Transverse colon (tissue), 4 donors: ENCODE data around the gene LRP1. TPM values are rescaled to one million over a fixed set of nuclear protein-coding genes. Genes with fewer than 3 reads are reported as not detected.
A peak's percentile ranks its signal among the peaks of the same experiment; 100 is the strongest.

Source experiments
- DNase-seq: peaks from one replicate; pipeline ENCODE4 v3.0.0-alpha.2; 2019
- H3K27ac ChIP-seq, 4 donors: fragments of 200-600 bp; sonication (generic); 2 replicates each; pipeline ENCODE4 v1.5.1; 2016 to 2018; ENCODE audit warnings: inconsistent platforms in 4 of 4
- H3K27me3 ChIP-seq: fragments of 200-600 bp; sonication (generic); 2 replicates; pipeline ENCODE4 v1.5.1; 2017; ENCODE audit warnings: inconsistent platforms
- H3K36me3 ChIP-seq, 4 donors: fragments of 200-600 bp; sonication (generic); 2 replicates each; pipeline ENCODE4 v1.5.1; 2017 to 2019; ENCODE audit warnings: inconsistent platforms in 4 of 4
- H3K4me1 ChIP-seq, 4 donors: fragments of 200-600 bp; sonication (generic); 2 replicates each; pipeline ENCODE4 v1.5.1; 2017 to 2020; ENCODE audit warnings: inconsistent platforms in 4 of 4
- H3K4me3 ChIP-seq, 4 donors: fragments of 200-600 bp; sonication (generic); 1 replicate in 1 of 4; 2 replicates in 3 of 4; pipeline versions ENCODE4 v1.5.1 to v1.6.1; 2017 to 2019; ENCODE audit warnings: inconsistent platforms in 4 of 4
- H3K9me3 ChIP-seq, 2 donors: fragments of 200-600 bp; sonication (generic); 2 replicates each; pipeline ENCODE4 v1.5.1; 2017 to 2019; ENCODE audit warnings: inconsistent platforms in 2 of 2
- CTCF ChIP-seq, 5 experiments: fragments of 200-600 bp in 3 of 5; fragments of 450-650 bp in 2 of 5; sonication (generic) in 3 of 5; IDR thresholded peaks; 1 replicate in 2 of 5; 2 replicates in 3 of 5; pipeline ENCODE4 v1.5.1; 2016 to 2017; ENCODE audit warnings: antibody characterized with exemption in 5 of 5, inconsistent platforms in 3 of 5, mild to moderate bottlenecking in 2 of 5, moderate library complexity in 1 of 5
- EP300 ChIP-seq: sonication (generic); formaldehyde crosslinking; IDR thresholded peaks from one replicate; pipeline ENCODE4 v1.6.1; 2017; ENCODE audit warnings: antibody characterized with exemption, low read depth
- POLR2A ChIP-seq: fragments of 450-650 bp; IDR thresholded peaks from one replicate; pipeline ENCODE4 v1.6.1; 2016; ENCODE audit warnings: antibody characterized with exemption, mild to moderate bottlenecking, moderate library complexity
- POLR2AphosphoS5 ChIP-seq, 3 donors: sonication (generic); formaldehyde crosslinking; IDR thresholded peaks; one replicate each; pipeline ENCODE4 v1.6.1; 2016; ENCODE audit warnings: antibody characterized with exemption in 3 of 3
- WGBS, 2 donors: methylation state at CpG; one replicate each; pipeline ENCODE4 v1.1.5; 2018; ENCODE audit warnings: low coverage in 1 of 2; 5-methylcytosine and 5-hydroxymethylcytosine counted together
- in situ Hi-C, 4 donors: fragments of 200-750 bp; cut with MboI; loops; one replicate each; pipeline versions ENCODE4 v1.15.0 to v1.15.1; 2017; ENCODE audit warnings: low sequenced_read_pairs in 3 of 4, low pct_ligation_motif_present in 1 of 4, low pct_unique_long_range_greater_than_20kb in 1 of 4
- intact Hi-C: fragments of 100-400 bp; cut with DNase I; formaldehyde crosslinking; loops from one replicate; pipeline ENCODE4 v1.15.1; 2023; ENCODE audit warnings: low total_unique reads
- total RNA-seq, 4 donors: library from RNA; depleted of rRNA; stranded (reverse); fragments of >200 nt; gene quantifications; one replicate each; pipeline ENCODE4 v1.1.0, GENCODE V29; 2016

The LRP1 gene
- total RNA-seq, 4 donors from 2014 or later = 94.3 to 248 (median 199) TPM

- no peak for DNase-seq
- Histone ChIP-seq H3K27ac (no peak overlapping the region), H3K9me3 (no peaks in the 10 kb centered on the region), H3K4me1 (peaks cover 26 to 45% (median 41%) of the 10 kb centered on the region in 4 donors), H3K27me3 (peaks cover 68% of the 10 kb centered on the region), H3K36me3 (peaks cover 0 to 16% (median 0%) of the 10 kb centered on the region in 4 donors), H3K4me3 (no peak overlapping the region)
- intact Hi-C loops = no loop called here
- 26% methylated on average over 9 of the region's 9 CpGs; no CpG with 5 or more reads in 1 of the 2 donors for WGBS, 2 donors
- TF ChIP-seq EP300 (no peak), POLR2AphosphoS5 (IDR thresholded peaks at IDR 0.05) (no peak), POLR2A (no peak)
- in situ Hi-C loops = no loop called here
Observed at GRCh38 chr12:57236925-57237595, 108.8 kb downstream of the LRP1 start.

GRCh38 chr12:57237596-57237931 lies 109.3 kb downstream of the LRP1 start:
- intact Hi-C loops = no loop called here
- DNase-seq = no peak

GRCh38 chr12:57237932-57238853 lies 109.9 kb downstream of the LRP1 start:
- Histone ChIP-seq H3K36me3 (peaks cover 0 to 9% (median 0%) of the 10 kb centered on the region in 4 donors), H3K9me3 (no peaks in the 10 kb centered on the region), H3K27me3 (peaks cover 79% of the 10 kb centered on the region), H3K4me3 (peak overlapping the region; percentile 11 to 50 (median 21)), H3K4me1 (peaks cover 34 to 57% (median 52%) of the 10 kb centered on the region in 4 donors), H3K27ac (peak overlapping the region in 2 of 4 donors; percentile 6 to 42)
- in situ Hi-C loops (no loop called here), intact Hi-C loops (no loop called here)
- TF ChIP-seq EP300 (no peak), POLR2A (no peak), CTCF (IDR thresholded peaks at IDR 0.05) (no peak), POLR2AphosphoS5 (IDR thresholded peaks at IDR 0.05) (no peak)
- WGBS, 2 donors = 2% methylated on average over 63 of the region's 63 CpGs; no CpG with 5 or more reads in 1 of the 2 donors
- peak; percentile 29 for DNase-seq

More at GRCh38 chr12:57237596-57237931, 109.3 kb downstream of the LRP1 start:
- Histone ChIP-seq H3K9me3 (no peaks in the 10 kb centered on the region), H3K27me3 (peaks cover 73% of the 10 kb centered on the region), H3K4me1 (peaks cover 29 to 50% (median 45%) of the 10 kb centered on the region in 4 donors), H3K4me3 (no peak overlapping the region), H3K27ac (no peak overlapping the region), H3K36me3 (peaks cover 0 to 15% (median 0%) of the 10 kb centered on the region in 4 donors)
- no peak for TF ChIP-seq CTCF (IDR thresholded peaks at IDR 0.05)
- TF ChIP-seq POLR2A = no peak
- TF ChIP-seq POLR2AphosphoS5 (IDR thresholded peaks at IDR 0.05) = no peak
- TF ChIP-seq EP300 = no peak
- 32 to 48% methylated on average over 3 to 5 of the region's 5 CpGs for WGBS, 2 donors
- in situ Hi-C loops = no loop called here

- intact Hi-C loops (loop anchor here (1.0 kb wide), 1 partner anchor 26 kb away; no protein-coding TSS in a partner anchor), in situ Hi-C loops (no loop called here)
- Histone ChIP-seq H3K4me1 (peaks cover 40 to 63% (median 59%) of the 10 kb centered on the region in 4 donors), H3K9me3 (no peaks in the 10 kb centered on the region), H3K4me3 (peak overlapping the region; percentile 11 to 50 (median 21)), H3K27me3 (peaks cover 88% of the 10 kb centered on the region), H3K36me3 (peaks cover 0 to under 1% (median 0%) of the 10 kb centered on the region in 4 donors), H3K27ac (peak overlapping the region in 2 of 4 donors; percentile 6 to 51)
- TF ChIP-seq POLR2AphosphoS5 (IDR thresholded peaks at IDR 0.05) (peak in 2 of 3 donors; percentile 25 to 62), POLR2A (no peak), CTCF (IDR thresholded peaks at IDR 0.05) (peak; percentile 100)
- peak; percentile 90 for DNase-seq
- 4% methylated on average over 26 of the region's 47 CpGs; no CpG with 5 or more reads in 1 of the 2 donors for WGBS, 2 donors
Observed at GRCh38 chr12:57238854-57239554, 110.7 kb downstream of the LRP1 start.
